Vagina (tissue), 2 donors: ENCODE data around the gene MEP1A. TPM values are rescaled to one million over a fixed set of nuclear protein-coding genes. Genes with fewer than 3 reads are reported as not detected.

Experiments used
- DNase-seq, 2 donors: peaks; one replicate each; pipeline ENCODE4 v3.0.0-alpha.2; 2017; ENCODE audit errors: extremely low spot score in 2 of 2
- H3K27ac ChIP-seq: fragments of 200-600 bp; sonication (generic); one replicate; pipeline ENCODE4 v1.5.1; 2019
- H3K27me3 ChIP-seq: fragments of 200-600 bp; sonication (generic); one replicate; pipeline ENCODE4 v1.5.1; 2019
- H3K36me3 ChIP-seq, 2 donors: fragments of 200-600 bp; sonication (generic); one replicate each; pipeline ENCODE4 v1.5.1; 2017 to 2019
- H3K4me1 ChIP-seq: fragments of 200-600 bp; sonication (generic); one replicate; pipeline ENCODE4 v1.5.1; 2019
- H3K4me3 ChIP-seq, 2 donors: fragments of 200-600 bp; sonication (generic); 1 replicate in 1 of 2; 2 replicates in 1 of 2; pipeline ENCODE4 v1.5.1; 2016 to 2019
- H3K9me3 ChIP-seq: fragments of 200-600 bp; sonication (generic); one replicate; pipeline ENCODE4 v1.5.1; 2019
- CTCF ChIP-seq, 3 experiments: fragments of 450-650 bp in 2 of 3; fragments of 200-600 bp in 1 of 3; sonication (generic) in 1 of 3; IDR thresholded peaks; one replicate each; pipeline ENCODE4 v1.5.1; 2017 to 2019; ENCODE audit warnings: antibody characterized with exemption in 3 of 3, mild to moderate bottlenecking in 2 of 3, moderate library complexity in 2 of 3
- POLR2A ChIP-seq, 2 donors: fragments of 450-650 bp; IDR thresholded peaks; one replicate each; pipeline ENCODE4 v1.6.1; 2017; ENCODE audit warnings: antibody characterized with exemption in 2 of 2, mild to moderate bottlenecking in 2 of 2, moderate library complexity in 2 of 2
- POLR2AphosphoS5 ChIP-seq, 2 donors: sonication (generic); formaldehyde crosslinking; IDR thresholded peaks; one replicate each; pipeline ENCODE4 v1.9.0; 2017; ENCODE audit warnings: antibody characterized with exemption in 2 of 2, mild to moderate bottlenecking in 2 of 2, low read depth in 1 of 2; ENCODE audit not compliant: insufficient read depth in 1 of 2
- intact Hi-C: fragments of 100-400 bp; cut with DNase I; formaldehyde crosslinking; loops from one replicate; pipeline ENCODE4 v1.15.1; 2023
- total RNA-seq: library from RNA; depleted of rRNA; stranded (reverse); fragments of >200 nt; gene quantifications from one replicate; pipeline ENCODE4 v1.2.3, GENCODE V29; 2016

The MEP1A gene
- total RNA-seq, 1 donor from 2014 or later = not detected

GRCh38 chr6:46748940-46749503, 44.2 kb upstream of the MEP1A start:
- no peaks in the 10 kb centered on the region for H3K27me3 ChIP-seq
- no peak overlapping the region for H3K27ac ChIP-seq
- H3K36me3 ChIP-seq = no peaks in the 10 kb centered on the region
- no peaks in the 10 kb centered on the region for H3K4me1 ChIP-seq
- no peaks in the 10 kb centered on the region for H3K9me3 ChIP-seq
- no peak for TF ChIP-seq POLR2AphosphoS5 (IDR thresholded peaks at IDR 0.05; ENCODE audit: insufficient read depth in 1 of 2, low read depth in 1 of 2)
- TF ChIP-seq CTCF (IDR thresholded peaks at IDR 0.05) = no peak
- no peak for TF ChIP-seq POLR2A (IDR thresholded peaks at IDR 0.05)
- intact Hi-C loops = no loop called here
- DNase-seq = no peak
- no peak overlapping the region for H3K4me3 ChIP-seq

- Histone ChIP-seq H3K36me3 (no peaks in the 10 kb centered on the region), H3K4me1 (no peaks in the 10 kb centered on the region), H3K9me3 (no peaks in the 10 kb centered on the region), H3K27me3 (no peaks in the 10 kb centered on the region), H3K4me3 (no peak overlapping the region), H3K27ac (no peak overlapping the region)
- no peak for DNase-seq
- intact Hi-C loops = no loop called here
- TF ChIP-seq CTCF (IDR thresholded peaks at IDR 0.05) (no peak), POLR2AphosphoS5 (IDR thresholded peaks at IDR 0.05; ENCODE audit: insufficient read depth in 1 of 2, low read depth in 1 of 2) (no peak), POLR2A (IDR thresholded peaks at IDR 0.05) (no peak)
Observed at GRCh38 chr6:46749731-46750130, 43.5 kb upstream of the MEP1A start.

- DNase-seq = no peak
- H3K27me3 ChIP-seq = no peaks in the 10 kb centered on the region
- H3K36me3 ChIP-seq = no peaks in the 10 kb centered on the region
- no peak overlapping the region for H3K27ac ChIP-seq
- intact Hi-C loops = no loop called here
- no peaks in the 10 kb centered on the region for H3K9me3 ChIP-seq
- no peaks in the 10 kb centered on the region for H3K4me1 ChIP-seq
- TF ChIP-seq CTCF (IDR thresholded peaks at IDR 0.05) = no peak
- no peak for TF ChIP-seq POLR2AphosphoS5 (IDR thresholded peaks at IDR 0.05; ENCODE audit: insufficient read depth in 1 of 2, low read depth in 1 of 2)
- no peak for TF ChIP-seq POLR2A (IDR thresholded peaks at IDR 0.05)
- no peak overlapping the region for H3K4me3 ChIP-seq
Observed at GRCh38 chr6:46751658-46752057, 41.5 kb upstream of the MEP1A start.

- TF ChIP-seq POLR2A (IDR thresholded peaks at IDR 0.05) (no peak), POLR2AphosphoS5 (IDR thresholded peaks at IDR 0.05; ENCODE audit: insufficient read depth in 1 of 2, low read depth in 1 of 2) (no peak), CTCF (IDR thresholded peaks at IDR 0.05) (no peak)
- Histone ChIP-seq H3K4me1 (no peaks in the 10 kb centered on the region), H3K27me3 (no peaks in the 10 kb centered on the region), H3K9me3 (no peaks in the 10 kb centered on the region), H3K4me3 (no peak overlapping the region), H3K36me3 (no peaks in the 10 kb centered on the region), H3K27ac (no peak overlapping the region)
- DNase-seq = no peak
- intact Hi-C loops = no loop called here
Observed at GRCh38 chr6:46755865-46756264, 37.3 kb upstream of the MEP1A start.

GRCh38 chr6:46756469-46757213, 36.5 kb upstream of the MEP1A start:
- Histone ChIP-seq H3K4me1 (no peaks in the 10 kb centered on the region), H3K27me3 (no peaks in the 10 kb centered on the region), H3K4me3 (no peak overlapping the region), H3K27ac (no peak overlapping the region), H3K9me3 (no peaks in the 10 kb centered on the region), H3K36me3 (no peaks in the 10 kb centered on the region)
- no peak for DNase-seq
- intact Hi-C loops = no loop called here
- TF ChIP-seq POLR2AphosphoS5 (IDR thresholded peaks at IDR 0.05; ENCODE audit: insufficient read depth in 1 of 2, low read depth in 1 of 2) (no peak), POLR2A (IDR thresholded peaks at IDR 0.05) (no peak), CTCF (IDR thresholded peaks at IDR 0.05) (no peak)
